Measurements from ENCODE around the gene NPDC1.
A peak's percentile ranks its signal among the peaks of the same experiment; 100 is the strongest.

- no peak for TF ChIP-seq EZH2 (IDR thresholded peaks at IDR 0.05; ENCODE audit: low read depth)
- peak; percentile 87 for TF ChIP-seq CTCF (conservative IDR thresholded peaks at IDR 0.05)
Observed at GRCh38 chr9:137046088-137046787, at the start of gene NPDC1.
